ENCODE data around the gene EXOC3L4. TPM values are rescaled to one million over a fixed set of nuclear protein-coding genes. Genes with fewer than 3 reads are reported as not detected.

The EXOC3L4 gene
- not detected in 2 replicates for total RNA-seq

GRCh38 chr14:103094406-103095209, at the start of gene EXOC3L4:
Gene EXOC3L4, plus strand, starts transcription at chr14:103094725. Its CDS starts 5,495 bp downstream, at chr14:103100220.

GRCh38 chr14:103057372-103058163, 37.0 kb upstream of the EXOC3L4 start, which contains the start of gene CDC42BPB:
Gene CDC42BPB, minus strand, starts transcription at chr14:103057549. Its CDS starts 376 bp downstream, at chr14:103057173.

GRCh38 chr14:103084021-103084919, 10.3 kb upstream of the EXOC3L4 start, which contains the start of gene LBHD2:
Gene LBHD2, plus strand, starts transcription at chr14:103084210. Its CDS starts 1,803 bp downstream, at chr14:103086013.

GRCh38 chr14:103122947-103123633, 28.6 kb downstream of the EXOC3L4 start, which contains the start of gene TNFAIP2:
Gene TNFAIP2, plus strand, starts transcription at chr14:103123461. Its CDS starts 2,997 bp downstream, at chr14:103126458.

Other genes with a start within 250 kb of the EXOC3L4 start
- gene AMN, start 172.1 kb upstream of the EXOC3L4 start, total RNA-seq = 2.0 and 8.9 TPM in 2 replicates
- gene CDC42BPB, start 37.2 kb upstream of the EXOC3L4 start, total RNA-seq = 81.3 and 176 TPM in 2 replicates
- gene LBHD2, start 10.5 kb upstream of the EXOC3L4 start, total RNA-seq = not detected in 2 replicates
- gene TNFAIP2, start 28.7 kb downstream of the EXOC3L4 start, total RNA-seq = 8.2 and 26.8 TPM in 2 replicates
- 215 and 286 TPM in 2 replicates for gene EIF5, start 239.5 kb downstream of the EXOC3L4 start, total RNA-seq

Measured in nasal cavity respiratory epithelium epithelial cell of viscerocranial mucosa (primary cell).